Ascending aorta (tissue), 2 donors: ENCODE data around the gene BIN2. TPM values are rescaled to one million over a fixed set of nuclear protein-coding genes. Genes with fewer than 3 reads are reported as not detected.

Experiments
- DNase-seq, 2 donors: peaks; one replicate each; pipeline ENCODE4 v3.0.0-alpha.2; 2019; ENCODE audit warnings: low spot score in 2 of 2
- H3K27ac ChIP-seq, 2 donors: fragments of 200-600 bp; sonication (generic); one replicate each; pipeline ENCODE4 v1.5.1; 2016 to 2017; ENCODE audit warnings: mild to moderate bottlenecking in 1 of 2
- H3K27me3 ChIP-seq: fragments of 200-600 bp; sonication (generic); one replicate; pipeline ENCODE4 v1.5.1; 2017
- H3K36me3 ChIP-seq, 2 donors: fragments of 200-600 bp; sonication (generic); one replicate each; pipeline ENCODE4 v1.5.1; 2016
- H3K4me1 ChIP-seq, 2 donors: fragments of 200-600 bp; sonication (generic); one replicate each; pipeline ENCODE4 v1.5.1; 2016 to 2017; ENCODE audit warnings: mild to moderate bottlenecking in 1 of 2
- H3K4me3 ChIP-seq, 2 donors: fragments of 200-600 bp; sonication (generic); one replicate each; pipeline ENCODE4 v1.5.1; 2016 to 2017; ENCODE audit warnings: mild to moderate bottlenecking in 1 of 2
- H3K9me3 ChIP-seq, 2 donors: fragments of 200-600 bp; sonication (generic); one replicate each; pipeline ENCODE4 v1.5.1; 2016
- CTCF ChIP-seq, 3 experiments: fragments of 200-600 bp in 2 of 3; fragments of 450-650 bp in 1 of 3; sonication (generic) in 2 of 3; IDR thresholded peaks; one replicate each; pipeline ENCODE4 v1.5.1; 2016 to 2019; ENCODE audit warnings: antibody characterized with exemption in 3 of 3, mild to moderate bottlenecking in 1 of 3, moderate library complexity in 1 of 3
- intact Hi-C: fragments of 100-400 bp; cut with DNase I; formaldehyde crosslinking; loops from one replicate; pipeline ENCODE4 v1.15.1; 2023
- total RNA-seq: library from RNA; depleted of rRNA; stranded (reverse); fragments of >200 nt; gene quantifications from one replicate; pipeline ENCODE4 v1.1.0, GENCODE V29; 2016

BIN2 gene
- total RNA-seq, 1 donor from 2014 or later = 4.2 TPM

GRCh38 chr12:51238510-51239334 is 85.3 kb downstream of the BIN2 start, which contains the start of gene DAZAP2:
Gene DAZAP2 (plus strand): TSS chr12:51238826. CDS start chr12:51238908, 82 bp downstream.
- Histone ChIP-seq H3K4me1 (peaks cover 14 to 25% of the 10 kb centered on the region in 2 donors), H3K36me3 (peaks cover 34 to 37% of the 10 kb centered on the region in 2 donors), H3K9me3 (no peaks in the 10 kb centered on the region), H3K27me3 (no peaks in the 10 kb centered on the region), H3K4me3 (peak within 1 kb of the TSS; percentile 74 to 96), H3K27ac (peak within 1 kb of the TSS; percentile 99)
- intact Hi-C loops = loop anchor here (1.0 to 5.0 kb wide), 5 partner anchors 20 to 211 kb away; partner anchors contain the start of genes CSRNP2, LETMD1, POU6F1 and SLC11A2
- no peak for TF ChIP-seq CTCF (IDR thresholded peaks at IDR 0.05)
- DNase-seq = peak; percentile 85 to 97

- Histone ChIP-seq H3K27me3 (no peaks in the 10 kb centered on the region), H3K36me3 (peaks cover 30 to 31% of the 10 kb centered on the region in 2 donors), H3K9me3 (no peaks in the 10 kb centered on the region), H3K4me1 (peaks cover 14 to 25% of the 10 kb centered on the region in 2 donors), H3K4me3 (peak overlapping the region; percentile 74 to 96), H3K27ac (peak overlapping the region in 1 of 2 donors; percentile 99)
- intact Hi-C loops = loop anchor here (1.0 to 5.0 kb wide), 4 partner anchors 20 to 211 kb away; partner anchors contain the start of genes CSRNP2, LETMD1, POU6F1 and SLC11A2
- DNase-seq = peak in 1 of 2 donors; percentile 65
- TF ChIP-seq CTCF (IDR thresholded peaks at IDR 0.05) = no peak
Measured at GRCh38 chr12:51238037-51238509, 85.9 kb downstream of the BIN2 start.

GRCh38 chr12:51234530-51234929 is 89.4 kb downstream of the BIN2 start:
- H3K4me3 ChIP-seq = no peak overlapping the region
- no peak for TF ChIP-seq CTCF (IDR thresholded peaks at IDR 0.05)
- H3K27ac ChIP-seq = no peak overlapping the region
- peaks cover 0 to 3% of the 10 kb centered on the region in 2 donors for H3K4me1 ChIP-seq
- intact Hi-C loops = no loop called here
- H3K36me3 ChIP-seq = no peaks in the 10 kb centered on the region
- no peaks in the 10 kb centered on the region for H3K27me3 ChIP-seq
- DNase-seq = no peak
- H3K9me3 ChIP-seq = no peaks in the 10 kb centered on the region

- intact Hi-C loops = no loop called here
- Histone ChIP-seq H3K27ac (no peak overlapping the region), H3K4me3 (no peak overlapping the region)
Measured at GRCh38 chr12:51232642-51233041, 91.3 kb downstream of the BIN2 start.

More at GRCh38 chr12:51232642-51233041, 91.3 kb downstream of the BIN2 start:
- Histone ChIP-seq H3K9me3 (no peaks in the 10 kb centered on the region), H3K4me1 (no peaks in the 10 kb centered on the region), H3K36me3 (no peaks in the 10 kb centered on the region), H3K27me3 (no peaks in the 10 kb centered on the region)
- TF ChIP-seq CTCF (IDR thresholded peaks at IDR 0.05) = no peak
- DNase-seq = no peak

Other genes with a start within 250 kb of the BIN2 start
- 13.6 TPM for gene CSRNP2, start 240.6 kb downstream of the BIN2 start, total RNA-seq
- 3.0 TPM for gene TFCP2, start 151.0 kb downstream of the BIN2 start, total RNA-seq
- 24.7 TPM for gene POU6F1, start 106.1 kb downstream of the BIN2 start, total RNA-seq
- 212 TPM for gene DAZAP2, start 85.3 kb downstream of the BIN2 start, total RNA-seq
- gene SMAGP, start 53.8 kb downstream of the BIN2 start, total RNA-seq = 27.4 TPM
- gene CELA1, start 22.5 kb upstream of the BIN2 start, total RNA-seq = not detected
- gene GALNT6, start 67.2 kb upstream of the BIN2 start, total RNA-seq = 67.2 TPM
- not detected for gene SLC4A8, start 100.7 kb upstream of the BIN2 start, total RNA-seq